ENCODE measurements around the gene CACNA2D3.

CACNA2D3 gene

DNA sequence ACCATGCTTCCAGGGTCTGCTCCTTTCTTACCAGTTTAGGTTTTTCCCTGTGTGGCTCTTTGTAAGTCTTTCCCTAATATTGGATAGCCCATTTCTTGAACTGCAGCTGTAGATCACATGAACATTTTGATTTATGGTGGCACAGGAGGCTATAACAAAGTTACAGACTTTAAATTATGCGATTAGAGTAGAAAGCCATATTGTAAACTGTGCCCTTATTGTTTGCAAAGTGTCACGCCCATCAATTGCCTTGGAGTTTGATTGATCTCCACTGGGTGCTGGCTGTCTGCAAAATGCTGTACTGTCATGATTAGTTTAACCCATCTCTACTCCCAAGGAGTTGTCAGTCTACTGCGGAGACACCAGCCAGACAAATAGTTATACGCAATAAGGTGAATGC is 110.3 kb downstream of the CACNA2D3 start:
- no peak for TF ChIP-seq CTCF (IDR thresholded peaks at IDR 0.05)
- H3K27ac ChIP-seq, result no peak overlapping the region

DNA sequence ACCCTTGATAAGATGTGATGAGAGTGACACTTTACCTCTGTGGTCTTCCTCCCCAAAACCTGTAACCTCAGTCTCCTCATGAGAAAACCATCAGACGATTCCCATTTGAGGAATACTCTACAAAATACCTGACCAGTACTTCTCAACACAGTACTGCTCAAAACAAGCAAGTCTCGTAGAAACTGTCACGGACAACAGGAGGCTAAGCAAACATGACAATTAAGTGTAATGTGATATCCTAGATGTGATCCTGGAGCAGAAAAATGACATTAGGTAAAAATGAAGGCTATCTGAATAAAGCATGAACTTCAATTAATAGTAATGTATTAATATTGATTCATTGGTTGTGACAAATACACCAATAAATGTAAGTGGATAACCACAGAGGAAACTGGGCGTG is 113.6 kb downstream of the CACNA2D3 start:
- no peak for TF ChIP-seq ZFX (IDR thresholded peaks at IDR 0.05; ENCODE audit: borderline replicate concordance)
- no peak for TF ChIP-seq CTCF (IDR thresholded peaks at IDR 0.05)
- no peak overlapping the region for H3K27ac ChIP-seq

- TF ChIP-seq CTCF (IDR thresholded peaks at IDR 0.05) (no peak), ZFX (IDR thresholded peaks at IDR 0.05; ENCODE audit: borderline replicate concordance) (no peak)
- no peak overlapping the region for H3K27ac ChIP-seq
Measured at GRCh38 chr3:54237109-54237508, 114.8 kb downstream of the CACNA2D3 start.

GRCh38 chr3:54237788-54238502 is 115.6 kb downstream of the CACNA2D3 start:
- TF ChIP-seq CTCF (IDR thresholded peaks at IDR 0.05), result no peak
- no peak overlapping the region for H3K27ac ChIP-seq

DNA sequence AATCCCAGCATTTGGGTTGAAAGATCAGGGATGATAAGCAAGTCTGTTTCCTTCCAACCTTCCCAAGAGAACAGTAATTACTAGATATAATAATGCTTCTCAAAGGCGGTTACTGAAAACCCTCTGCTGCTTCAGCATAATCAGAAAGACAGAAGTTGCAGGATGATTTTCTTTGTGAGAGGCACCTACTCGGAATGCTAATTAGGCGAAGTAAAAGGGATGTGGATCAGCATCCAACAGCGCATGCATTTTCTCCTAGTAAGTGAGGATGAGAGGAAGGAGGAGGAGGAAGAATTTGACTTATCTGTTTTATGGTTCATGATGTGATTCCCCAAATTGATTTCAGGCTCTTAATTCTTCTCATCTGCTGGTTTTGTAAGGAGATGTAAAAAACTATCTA is 118.0 kb downstream of the CACNA2D3 start:
- TF ChIP-seq ZFX (IDR thresholded peaks at IDR 0.05; ENCODE audit: borderline replicate concordance) (no peak), CTCF (IDR thresholded peaks at IDR 0.05) (no peak)
- no peak overlapping the region for H3K27ac ChIP-seq

GRCh38 chr3:54243056-54243931 is 120.9 kb downstream of the CACNA2D3 start:
- no peak for TF ChIP-seq CTCF (IDR thresholded peaks at IDR 0.05)
- TF ChIP-seq ZFX (IDR thresholded peaks at IDR 0.05; ENCODE audit: borderline replicate concordance), result no peak
- no peak overlapping the region for H3K27ac ChIP-seq
